GM21526 (cell line): ENCODE data around the gene MRPL23.

Source experiments
- ATAC-seq: cut with Tn5 transposase; IDR thresholded peaks from one replicate; pipeline ENCODE4 v1.9.1; 2021; ENCODE audit warnings: moderate library complexity; ENCODE audit not compliant: unreplicated experiment, low FRiP score

MRPL23 gene

GRCh38 chr11:1920909-1921573 is 26.1 kb upstream of the MRPL23 start:
- no peak for ATAC-seq

GRCh38 chr11:1921574-1922141 is 25.5 kb upstream of the MRPL23 start:
- no peak for ATAC-seq

- ATAC-seq: no peak
Measured at GRCh38 chr11:1922481-1923081, 24.6 kb upstream of the MRPL23 start.

GRCh38 chr11:1923201-1923956 is 23.8 kb upstream of the MRPL23 start:
- no peak for ATAC-seq

GRCh38 chr11:1924181-1924580 is 23.0 kb upstream of the MRPL23 start:
- ATAC-seq: no peak

- ATAC-seq: no peak
Measured at GRCh38 chr11:1924646-1925372, 22.3 kb upstream of the MRPL23 start.

GRCh38 chr11:1925373-1926155 is 21.6 kb upstream of the MRPL23 start:
- ATAC-seq: no peak

- ATAC-seq: no peak
Measured at GRCh38 chr11:1926156-1927025, 20.7 kb upstream of the MRPL23 start.

- no peak for ATAC-seq
Measured at GRCh38 chr11:1927026-1927847, 19.9 kb upstream of the MRPL23 start.

GRCh38 chr11:1927848-1928469 is 19.2 kb upstream of the MRPL23 start:
- no peak for ATAC-seq

GRCh38 chr11:1928470-1928890 is 18.7 kb upstream of the MRPL23 start:
- no peak for ATAC-seq

- ATAC-seq: no peak
Measured at GRCh38 chr11:1928891-1929541, 18.1 kb upstream of the MRPL23 start.

GRCh38 chr11:1929621-1930461 is 17.3 kb upstream of the MRPL23 start:
- ATAC-seq: no peak

GRCh38 chr11:1930462-1930830 is 16.7 kb upstream of the MRPL23 start:
- ATAC-seq: no peak

- no peak for ATAC-seq
Measured at GRCh38 chr11:1931341-1932104, 15.6 kb upstream of the MRPL23 start.

GRCh38 chr11:1932105-1932480 is 15.0 kb upstream of the MRPL23 start:
- ATAC-seq: no peak
